TTC549 (cell line): ENCODE results near the gene PTPN4.

Experiments used
- FAIRE-seq: peaks from 2 replicates; lab custom pipeline; 2012; peaks lifted over from hg19 to GRCh38; lab: Jason Lieb, UNC

PTPN4 gene

GRCh38 chr2:119734047-119734446, 25.7 kb upstream of the PTPN4 start:
- FAIRE-seq, result no peak

- no peak for FAIRE-seq
Observed at GRCh38 chr2:119735565-119735964, 24.2 kb upstream of the PTPN4 start.

GRCh38 chr2:119736021-119736420, 23.7 kb upstream of the PTPN4 start:
- no peak for FAIRE-seq

GRCh38 chr2:119739580-119740255, 20.0 kb upstream of the PTPN4 start:
- no peak for FAIRE-seq

GRCh38 chr2:119741001-119741400, 18.7 kb upstream of the PTPN4 start:
- FAIRE-seq, result no peak

DNA sequence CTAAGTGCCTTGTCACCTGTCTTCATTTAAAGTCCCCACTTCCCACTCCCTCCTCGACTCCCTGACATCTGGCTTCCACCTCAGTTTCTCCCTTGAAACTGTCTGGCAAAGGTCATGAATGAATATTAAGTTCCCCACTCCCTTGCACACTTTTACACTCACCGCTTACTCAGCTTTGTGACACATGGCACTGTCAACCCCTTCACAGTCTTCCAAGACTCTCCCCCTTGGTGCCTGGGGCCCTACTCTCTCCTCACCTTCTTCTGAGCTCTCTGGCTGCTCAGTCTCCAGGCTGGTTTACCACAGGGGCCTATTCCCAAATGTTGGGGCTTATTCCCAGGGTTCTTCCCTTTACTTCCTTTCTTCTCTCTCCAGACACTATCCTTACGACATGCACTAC, 17.9 kb upstream of the PTPN4 start:
- no peak for FAIRE-seq

DNA sequence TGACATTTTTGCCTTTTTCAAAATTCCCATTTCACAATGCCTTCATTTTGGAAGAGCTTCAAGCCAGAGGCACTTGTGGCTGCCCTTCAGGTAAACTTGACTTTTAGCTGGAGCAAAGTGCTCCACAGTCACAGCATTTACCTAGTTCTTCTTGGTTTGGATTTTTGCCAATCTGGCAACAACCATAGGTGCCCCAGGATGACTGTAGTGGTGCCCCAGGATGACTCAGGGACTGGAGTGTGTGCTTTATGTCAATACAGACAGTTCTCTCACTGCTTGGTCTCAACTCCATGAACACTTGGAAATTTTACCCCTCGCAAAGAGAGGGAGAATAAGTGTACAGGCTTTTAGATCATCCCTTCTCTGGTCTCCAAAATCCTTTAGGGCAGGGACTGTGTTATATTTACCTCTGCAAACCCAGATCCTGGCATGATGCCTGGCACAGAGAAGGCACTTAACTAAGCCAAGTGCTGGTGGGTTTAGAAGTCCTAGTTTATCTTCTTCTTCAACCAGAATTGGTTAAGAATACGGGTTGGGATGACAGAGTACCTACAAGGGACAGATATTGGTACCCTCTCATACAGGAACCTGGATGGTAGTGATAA, 15.3 kb upstream of the PTPN4 start:
- no peak for FAIRE-seq

DNA sequence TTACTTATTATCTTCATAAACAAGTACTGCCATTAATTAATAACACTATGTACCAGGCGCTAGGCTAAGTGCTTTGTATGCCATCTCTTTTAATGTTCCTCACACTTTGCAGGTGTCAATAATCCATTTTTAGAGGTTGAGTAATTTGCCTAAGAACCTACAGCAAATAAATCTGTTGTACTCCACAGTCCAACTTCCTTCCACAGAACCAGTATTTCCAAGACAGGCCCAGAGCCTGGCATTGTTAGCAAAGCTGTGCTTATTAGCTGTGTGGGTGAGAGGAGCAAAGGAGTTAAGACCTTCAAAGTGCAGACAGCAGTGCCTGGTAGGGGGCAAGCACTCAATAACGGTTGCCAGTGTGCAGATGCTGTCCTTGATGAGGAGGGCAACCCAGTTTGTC, 14.2 kb upstream of the PTPN4 start:
- FAIRE-seq, result no peak

DNA sequence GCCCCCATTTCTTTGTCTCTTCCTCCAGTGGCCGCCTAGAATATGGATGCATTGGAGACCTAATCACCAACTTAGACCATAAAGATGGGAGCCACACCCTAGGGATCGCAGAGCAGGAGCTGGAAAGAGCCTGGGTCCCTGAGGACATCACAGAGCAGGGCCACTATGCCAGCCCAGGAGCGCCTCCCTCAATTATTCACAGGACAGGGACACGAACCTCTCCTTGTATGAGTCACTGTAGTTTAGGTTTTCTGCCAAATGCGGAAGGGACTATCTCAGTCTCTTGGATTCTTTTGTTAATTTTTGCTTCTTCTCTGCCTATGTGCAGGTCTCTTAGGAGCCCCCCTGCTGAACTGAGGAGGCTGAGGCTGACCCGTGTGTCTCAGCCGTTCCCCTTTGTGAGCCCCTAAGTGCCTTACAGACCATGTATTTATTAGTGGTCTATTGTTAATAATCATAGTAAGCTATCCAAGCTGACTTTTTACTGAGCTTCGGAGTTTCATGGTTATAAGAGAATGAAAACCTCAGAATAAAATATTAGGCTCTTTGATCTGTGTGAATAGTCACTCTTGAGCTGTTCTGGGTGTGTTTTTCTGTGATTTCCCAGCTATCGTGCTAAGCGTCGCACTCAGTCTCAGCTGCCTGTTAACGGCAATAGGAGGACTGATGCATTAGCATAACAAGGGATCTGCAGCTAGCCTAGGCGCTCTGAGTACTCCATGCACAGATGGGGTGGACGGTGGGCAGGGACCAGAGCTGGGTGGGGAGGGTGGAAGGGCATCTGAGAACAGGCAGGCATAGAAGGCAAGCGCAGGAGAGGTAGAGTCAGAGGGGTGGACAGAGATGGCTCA, 12.7 kb upstream of the PTPN4 start:
- no peak for FAIRE-seq

DNA sequence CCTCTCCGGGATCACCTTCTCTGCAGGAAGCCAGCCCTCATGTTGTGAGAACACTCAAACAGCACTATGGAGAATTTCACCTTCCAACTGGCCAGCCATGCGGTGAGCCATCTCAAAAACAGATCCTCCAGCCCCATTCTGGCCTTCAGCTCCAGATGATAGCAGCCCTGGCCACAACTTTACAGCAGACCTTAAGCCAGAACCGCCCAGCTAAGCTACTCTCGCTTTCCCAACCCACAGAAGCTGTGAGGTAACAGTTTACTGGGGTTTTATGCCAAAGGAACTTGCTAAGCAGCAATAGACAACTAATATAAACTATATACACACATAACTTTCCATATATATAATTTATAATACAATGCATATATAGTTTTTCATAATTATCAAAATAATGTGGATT, 11.6 kb upstream of the PTPN4 start:
- no peak for FAIRE-seq

GRCh38 chr2:119749477-119750012, 10.2 kb upstream of the PTPN4 start:
- no peak for FAIRE-seq

GRCh38 chr2:119751706-119752105, 8.0 kb upstream of the PTPN4 start:
- no peak for FAIRE-seq

DNA sequence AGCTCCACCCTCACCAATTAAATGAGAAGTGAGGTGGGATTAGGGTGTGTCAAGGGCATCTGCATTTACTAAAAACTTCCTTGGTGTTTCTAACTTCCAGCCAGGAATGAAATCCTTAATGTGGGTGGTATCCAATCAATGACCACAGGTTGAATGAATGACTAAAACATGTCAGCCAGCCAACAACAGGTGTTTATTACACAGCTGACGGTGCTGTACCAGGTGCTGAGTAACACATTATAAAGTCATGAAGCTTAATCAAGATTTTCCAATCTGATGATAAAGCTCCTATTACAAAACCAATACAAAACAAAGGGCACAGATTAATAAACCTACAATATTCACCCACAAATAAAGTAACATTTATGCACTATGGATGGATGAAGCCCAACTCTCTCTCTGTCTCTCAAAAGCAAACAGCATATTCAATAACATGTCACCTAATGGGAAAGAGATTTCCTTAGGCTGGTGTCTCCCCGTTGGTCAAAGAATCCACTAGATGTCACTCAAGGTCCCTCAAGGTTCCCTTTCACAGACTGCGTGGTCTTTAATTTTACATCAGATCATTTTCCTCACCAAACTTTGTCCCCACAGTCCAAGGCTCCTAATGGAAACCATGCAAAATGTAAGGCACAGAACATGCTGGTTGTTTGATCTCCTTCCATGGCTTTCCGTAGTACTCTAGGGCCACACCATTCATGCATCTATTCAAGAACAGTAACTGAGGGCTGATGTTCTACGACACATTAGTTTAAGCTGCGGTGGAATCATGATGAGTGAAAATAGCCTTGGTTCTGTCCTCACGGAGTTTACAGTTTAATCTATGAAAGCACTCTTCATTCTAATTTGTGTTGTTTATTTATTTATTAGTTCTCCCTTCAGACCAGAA, 6.4 kb upstream of the PTPN4 start:
- FAIRE-seq, result peak; percentile 86

GRCh38 chr2:119753930-119754321, 5.8 kb upstream of the PTPN4 start:
- FAIRE-seq, result peak; percentile 60

GRCh38 chr2:119755906-119756305, 3.8 kb upstream of the PTPN4 start:
- FAIRE-seq, result no peak

DNA sequence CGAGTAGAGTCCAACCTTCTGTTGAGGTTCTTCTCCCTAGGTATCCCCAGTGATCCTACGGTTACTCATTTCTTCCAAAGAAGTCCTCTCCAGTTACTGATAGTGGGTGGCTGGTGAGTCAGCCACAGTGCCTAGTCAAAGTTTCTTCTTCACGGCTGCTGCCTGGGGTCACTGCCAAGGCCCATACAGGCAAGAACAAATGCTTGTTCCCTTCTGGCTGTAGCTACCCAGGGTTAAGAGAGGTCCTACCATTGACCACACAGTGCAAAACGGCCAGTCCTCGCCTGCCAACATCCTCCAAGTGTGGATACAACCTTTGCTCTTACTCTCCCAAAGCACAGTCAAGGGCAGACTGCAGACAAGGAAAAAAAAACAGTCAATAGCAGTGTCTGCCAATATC, 2.9 kb upstream of the PTPN4 start:
- no peak for FAIRE-seq

- FAIRE-seq, result no peak
Observed at GRCh38 chr2:119758881-119759450, 756 bp upstream of the PTPN4 start.

- no peak for FAIRE-seq
Observed at GRCh38 chr2:119760237-119760955, 674 bp downstream of the PTPN4 start.

DNA sequence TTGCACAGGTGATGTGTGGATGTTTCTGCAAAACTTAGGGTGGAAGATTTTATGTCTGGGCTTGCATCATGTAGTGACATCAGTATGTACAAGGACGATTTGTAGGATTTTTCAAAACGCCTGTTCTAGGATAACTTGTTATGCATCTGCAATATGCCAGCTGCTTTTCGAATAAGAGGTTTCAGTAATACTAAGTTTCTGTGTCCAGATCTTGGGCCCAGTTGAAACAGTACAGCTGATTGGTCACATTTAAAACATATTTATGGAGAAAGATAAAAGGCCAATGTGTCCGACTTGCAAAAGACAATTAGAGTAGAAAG, 1.2 kb downstream of the PTPN4 start:
- FAIRE-seq, result no peak

DNA sequence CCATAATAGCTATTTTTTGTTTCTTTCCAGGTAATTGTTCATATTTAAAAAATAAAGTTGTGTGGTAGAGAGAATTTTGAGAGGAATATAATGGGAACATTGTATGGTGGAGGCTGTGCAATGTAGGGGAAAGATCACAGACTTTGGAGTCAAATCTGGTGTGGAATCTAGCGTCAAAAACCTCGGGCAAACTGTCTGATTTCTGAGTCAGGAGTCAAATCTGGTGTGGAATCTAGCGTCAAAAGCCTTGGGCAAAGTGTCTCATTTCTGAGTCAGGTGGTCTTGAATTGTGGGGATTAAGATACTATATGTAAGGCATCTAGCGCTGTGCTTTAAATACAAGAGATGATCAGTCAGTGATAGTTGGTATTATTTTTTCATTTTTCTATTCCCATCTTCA, 5.1 kb downstream of the PTPN4 start:
- no peak for FAIRE-seq

GRCh38 chr2:119765433-119766002, 5.8 kb downstream of the PTPN4 start:
- no peak for FAIRE-seq
